RWPE1 (cell line): ENCODE measurements around the gene GCK.
"Not testable (repeated sequence)": the region's sequence is repeated elsewhere in the genome, so short reads cannot be mapped to it uniquely, and the experiment has no call there.

Experiments
- CTCF ChIA-PET: fragments of 350-600 bp; sonication (Branson Sonifier 250); formaldehyde crosslinking; extraction: SDS; loops from one replicate; lab custom pipeline; 2021; lab: Yijun Ruan, JAX
- POLR2A ChIA-PET: fragments of 400-600 bp; formaldehyde crosslinking; extraction: SDS; loops from one replicate; lab custom pipeline; 2020; ENCODE audit warnings: antibody characterized with exemption; ENCODE audit not compliant: low non-redundant PET; lab: Yijun Ruan, JAX
- DNase-seq: peaks from one replicate; pipeline ENCODE4 v3.0.0; 2012; ENCODE audit warnings: low spot score
- H3K27ac ChIP-seq: fragments of 450-650 bp; 2 replicates; pipeline ENCODE4 v1.5.1; 2017
- CTCF ChIP-seq: fragments of 450-650 bp; conservative IDR thresholded peaks from 2 replicates; pipeline ENCODE4 v1.5.1; 2017; ENCODE audit warnings: low read depth, mild to moderate bottlenecking

Gene GCK

GRCh38 chr7:44127161-44127560 lies 62.1 kb downstream of the GCK start:
- no peak overlapping the region for H3K27ac ChIP-seq
- ChIA-PET POLR2A (no interaction called here), CTCF (no interaction called here)
- DNase-seq: no peak
- no peak for TF ChIP-seq CTCF

GRCh38 chr7:44126574-44126973 lies 62.7 kb downstream of the GCK start:
- POLR2A ChIA-PET: interaction anchor here (0.6 kb wide), 2 partner anchors 47 to 75 kb away, joined by 3 to 4 read pairs; no protein-coding TSS in a partner anchor
- H3K27ac ChIP-seq, DNase-seq: not testable (repeated sequence)
- CTCF ChIA-PET: interaction anchor here (0.6 kb wide), 1 partner anchor 31 kb away, joined by 3 read pairs; no protein-coding TSS in a partner anchor

GRCh38 chr7:44124822-44125202 lies 64.4 kb downstream of the GCK start:
- ChIA-PET CTCF (interaction anchor here (0.6 kb wide), 1 partner anchor 56 kb away, joined by 7 read pairs; no protein-coding TSS in a partner anchor), POLR2A (interaction anchor here (0.6 kb wide), 2 partner anchors 93 to 1877 kb away, joined by 3 read pairs; no protein-coding TSS in a partner anchor)
- DNase-seq: no peak
- peak overlapping the region; percentile 78 for H3K27ac ChIP-seq
- no peak for TF ChIP-seq CTCF

DNA sequence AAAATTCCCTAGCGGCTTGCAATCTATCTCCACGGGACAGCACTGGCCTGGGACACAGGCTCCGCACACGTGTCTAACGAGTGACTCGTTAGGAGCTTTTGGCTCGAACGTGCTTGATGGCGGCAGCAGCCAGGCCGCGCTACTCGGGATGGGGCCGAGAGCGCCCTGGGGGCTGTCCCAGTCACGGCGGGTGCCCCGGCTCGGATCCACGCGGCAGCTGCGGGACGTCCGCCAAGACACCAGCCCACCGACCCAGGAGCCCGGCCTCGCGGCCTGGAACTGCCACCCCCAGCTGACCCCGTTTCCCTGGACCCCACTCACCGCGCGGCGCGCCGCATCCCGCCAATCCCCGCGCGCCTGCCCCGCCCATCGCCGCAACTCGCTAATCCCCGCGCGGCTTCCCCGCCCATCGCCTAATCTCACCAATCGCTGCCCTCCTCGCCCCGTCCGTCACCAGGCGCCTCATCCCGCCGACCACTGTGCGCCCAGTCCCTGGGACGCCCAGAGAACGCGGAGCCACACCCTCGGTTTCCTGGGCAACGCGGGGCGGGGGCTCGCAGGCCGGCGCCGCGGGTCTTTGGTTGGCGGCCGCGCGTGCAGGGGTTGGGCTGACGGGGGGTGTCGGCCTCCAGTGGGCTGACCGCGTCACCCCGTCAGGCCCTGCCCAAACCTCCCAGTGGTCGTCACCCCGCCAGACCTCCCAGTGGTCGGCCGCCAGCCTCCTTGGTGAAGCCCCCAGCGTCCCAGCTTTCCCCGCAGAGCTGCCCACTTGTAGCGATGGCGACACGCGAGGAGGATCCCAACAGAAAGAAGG lies 65.8 kb downstream of the GCK start, which contains the start of gene POLD2:
Gene POLD2 (minus strand): TSS at position 359 of the 814 bp plus-strand sequence. CDS start 1,495 bp downstream, outside the sequence.
- TF ChIP-seq CTCF: no peak
- ChIA-PET CTCF (interaction anchor here (0.6 to 1.2 kb wide), 5 partner anchors 35 to 135 kb away, joined by 3 to 4 read pairs (median 3); partner anchors contain the start of gene YKT6), POLR2A (interaction anchor here (0.7 kb wide), 1 partner anchor 78 kb away, joined by 3 read pairs; the partner anchor contains the start of gene YKT6)
- DNase-seq: peak; percentile 99
- H3K27ac ChIP-seq: peak within 1 kb of the TSS; percentile 78

- POLR2A ChIA-PET: interaction anchor here (0.7 kb wide), 1 partner anchor 79 kb away, joined by 3 read pairs; the partner anchor contains the start of gene YKT6
Observed at GRCh38 chr7:44122529-44122928, 66.7 kb downstream of the GCK start.

GRCh38 chr7:44121761-44122420 lies 67.3 kb downstream of the GCK start:
- DNase-seq: no peak
- ChIA-PET POLR2A (no interaction called here), CTCF (interaction anchor here (0.5 to 0.6 kb wide), 3 partner anchors 22 to 122 kb away, joined by 3 read pairs; no protein-coding TSS in a partner anchor)
- TF ChIP-seq CTCF: no peak
- peak overlapping the region; percentile 23 for H3K27ac ChIP-seq

More at GRCh38 chr7:44122529-44122928, 66.7 kb downstream of the GCK start:
- DNase-seq: no peak
- no peak overlapping the region; the same call in 1 of the 2 replicates for H3K27ac ChIP-seq
- no peak for TF ChIP-seq CTCF
- CTCF ChIA-PET: interaction anchor here (0.6 kb wide), 2 partner anchors 23 to 51 kb away, joined by 3 read pairs; no protein-coding TSS in a partner anchor
